Osteocyte (in vitro differentiated cells): ENCODE data around the gene CALHM5. TPM values are rescaled to one million over a fixed set of nuclear protein-coding genes. Genes with fewer than 3 reads are reported as not detected.
A peak's percentile ranks its signal among the peaks of the same experiment; 100 is the strongest.

ENCODE experiments used
- DNase-seq: peaks from one replicate; pipeline ENCODE4 v3.0.0; 2021; ENCODE audit warnings: mixed read lengths; ENCODE audit not compliant: unreplicated experiment; ENCODE audit errors: extremely low spot score
- H3K27ac Mint-ChIP-seq: one replicate; pipeline ENCODE4 v1.8.0; 2021; ENCODE audit warnings: mild to moderate bottlenecking, mixed read lengths; ENCODE audit not compliant: unreplicated experiment
- H3K27me3 Mint-ChIP-seq: one replicate; pipeline ENCODE4 v1.8.0; 2021; ENCODE audit warnings: mixed read lengths; ENCODE audit not compliant: unreplicated experiment
- H3K36me3 Mint-ChIP-seq: one replicate; pipeline ENCODE4 v1.8.0; 2021; ENCODE audit warnings: mixed read lengths; ENCODE audit not compliant: unreplicated experiment
- H3K4me1 Mint-ChIP-seq: one replicate; pipeline ENCODE4 v1.8.0; 2021; ENCODE audit warnings: mixed read lengths; ENCODE audit not compliant: unreplicated experiment
- H3K4me3 Mint-ChIP-seq: one replicate; pipeline ENCODE4 v1.8.0; 2021; ENCODE audit warnings: mild to moderate bottlenecking, moderate library complexity, mixed read lengths; ENCODE audit not compliant: unreplicated experiment
- H3K9me3 Mint-ChIP-seq: one replicate; pipeline ENCODE4 v1.8.0; 2021; ENCODE audit warnings: mixed read lengths; ENCODE audit not compliant: unreplicated experiment
- CTCF ChIP-seq: fragments of 200-600 bp; sonication (generic); IDR thresholded peaks from 2 replicates; pipeline ENCODE4 v1.5.0; 2021; ENCODE audit warnings: antibody characterized with exemption, mild to moderate bottlenecking, moderate library complexity
- total RNA-seq: library from RNA; stranded (reverse); gene quantifications from 2 replicates; pipeline ENCODE4 v1.2.1, GENCODE V29; 2021

The CALHM5 gene
- total RNA-seq, 1 donor from 2014 or later: 4.9 TPM

- Mint-ChIP-seq H3K9me3 (no peaks in the 10 kb centered on the region), H3K27me3 (peaks cover 12% of the 10 kb centered on the region), H3K4me1 (peaks cover 4% of the 10 kb centered on the region), H3K4me3 (no peak overlapping the region), H3K36me3 (no peaks in the 10 kb centered on the region), H3K27ac (no peak overlapping the region)
- TF ChIP-seq CTCF: no peak
- no peak for DNase-seq
These were observed 45.5 kb downstream of the CALHM5 start for GRCh38 chr6:116556814-116557415.

DNA sequence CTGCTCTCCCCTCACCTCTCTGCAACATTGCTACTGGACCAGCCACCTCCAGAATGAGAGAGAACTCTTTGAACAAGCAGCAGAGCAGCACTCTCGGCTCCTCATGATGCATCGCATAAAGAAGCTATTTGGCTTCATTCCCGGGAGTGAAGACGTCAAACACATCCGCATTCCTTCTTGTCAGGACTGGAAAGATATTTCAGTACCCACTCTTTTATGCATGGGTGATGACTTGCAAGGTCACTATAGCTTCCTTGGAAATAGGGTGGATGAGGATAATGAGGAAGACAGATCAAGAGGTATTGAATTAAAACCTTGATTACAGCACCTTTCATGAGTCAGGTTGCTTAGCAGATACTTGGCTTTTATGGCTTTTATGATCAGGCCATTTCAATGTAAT lies 46.5 kb downstream of the CALHM5 start:
- TF ChIP-seq CTCF: no peak
- H3K36me3 Mint-ChIP-seq: no peaks in the 10 kb centered on the region
- no peak for DNase-seq
- no peak overlapping the region for H3K4me3 Mint-ChIP-seq
- H3K4me1 Mint-ChIP-seq: peaks cover 4% of the 10 kb centered on the region
- H3K9me3 Mint-ChIP-seq: no peaks in the 10 kb centered on the region
- no peak overlapping the region for H3K27ac Mint-ChIP-seq
- H3K27me3 Mint-ChIP-seq: peaks cover 7% of the 10 kb centered on the region

GRCh38 chr6:116560130-116560529 lies 48.7 kb downstream of the CALHM5 start:
- no peaks in the 10 kb centered on the region for H3K36me3 Mint-ChIP-seq
- H3K9me3 Mint-ChIP-seq: no peaks in the 10 kb centered on the region
- no peak overlapping the region for H3K27ac Mint-ChIP-seq
- H3K4me1 Mint-ChIP-seq: peaks cover 4% of the 10 kb centered on the region
- H3K4me3 Mint-ChIP-seq: no peak overlapping the region
- DNase-seq: no peak
- peaks cover 8% of the 10 kb centered on the region for H3K27me3 Mint-ChIP-seq
- TF ChIP-seq CTCF: no peak

DNA sequence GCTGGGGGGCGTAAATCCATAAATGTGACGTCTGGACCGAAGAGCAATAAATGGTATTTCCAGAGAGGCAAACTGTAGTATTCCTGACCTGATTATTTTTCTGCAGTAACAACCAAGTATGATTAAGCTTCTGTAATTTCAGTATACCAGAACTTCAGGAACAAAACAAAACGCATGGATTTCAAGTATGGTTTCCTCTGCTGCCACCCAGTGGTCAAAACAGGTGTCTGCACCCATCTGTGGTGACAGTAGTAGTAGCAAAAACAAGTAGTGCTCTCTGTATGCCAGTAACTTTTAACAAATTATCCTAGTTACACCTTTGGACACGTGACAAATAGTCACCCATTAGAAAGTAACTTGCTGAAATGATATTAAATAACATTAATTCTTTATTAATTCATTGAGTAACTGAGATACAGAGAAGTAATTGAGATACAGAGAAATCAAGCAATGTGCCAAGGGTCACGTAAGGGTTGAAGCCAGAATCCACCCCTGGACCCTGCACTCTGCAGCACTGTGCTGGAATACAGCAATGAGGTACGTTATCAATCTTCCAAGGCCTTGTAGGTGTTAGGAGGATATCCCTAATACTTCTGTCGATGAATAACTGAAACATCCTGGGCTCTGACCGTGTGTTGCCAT lies 50.1 kb downstream of the CALHM5 start:
- peaks cover 14% of the 10 kb centered on the region for H3K27me3 Mint-ChIP-seq

More for the DNA sequence above, 50.1 kb downstream of the CALHM5 start:
- Mint-ChIP-seq H3K27ac (no peak overlapping the region), H3K9me3 (no peaks in the 10 kb centered on the region), H3K4me1 (peaks cover 4% of the 10 kb centered on the region), H3K4me3 (no peak overlapping the region), H3K36me3 (no peaks in the 10 kb centered on the region)
- peak; percentile 88 for DNase-seq
- TF ChIP-seq CTCF: peak; percentile 94
